ENCODE data around the gene LMX1B.
"Not testable (repeated sequence)": the region's sequence is repeated elsewhere in the genome, so short reads cannot be mapped to it uniquely, and the experiment has no call there.

Gene LMX1B

GRCh38 chr9:126722252-126722921, 108.7 kb downstream of the LMX1B start:
- TF ChIP-seq POLR2A (IDR thresholded peaks at IDR 0.05; ENCODE audit: low read depth, low read length), result no peak
- FAIRE-seq (no peak), DNase-seq (ENCODE audit: insufficient read length, low spot score) (peak; percentile 95)

DNA sequence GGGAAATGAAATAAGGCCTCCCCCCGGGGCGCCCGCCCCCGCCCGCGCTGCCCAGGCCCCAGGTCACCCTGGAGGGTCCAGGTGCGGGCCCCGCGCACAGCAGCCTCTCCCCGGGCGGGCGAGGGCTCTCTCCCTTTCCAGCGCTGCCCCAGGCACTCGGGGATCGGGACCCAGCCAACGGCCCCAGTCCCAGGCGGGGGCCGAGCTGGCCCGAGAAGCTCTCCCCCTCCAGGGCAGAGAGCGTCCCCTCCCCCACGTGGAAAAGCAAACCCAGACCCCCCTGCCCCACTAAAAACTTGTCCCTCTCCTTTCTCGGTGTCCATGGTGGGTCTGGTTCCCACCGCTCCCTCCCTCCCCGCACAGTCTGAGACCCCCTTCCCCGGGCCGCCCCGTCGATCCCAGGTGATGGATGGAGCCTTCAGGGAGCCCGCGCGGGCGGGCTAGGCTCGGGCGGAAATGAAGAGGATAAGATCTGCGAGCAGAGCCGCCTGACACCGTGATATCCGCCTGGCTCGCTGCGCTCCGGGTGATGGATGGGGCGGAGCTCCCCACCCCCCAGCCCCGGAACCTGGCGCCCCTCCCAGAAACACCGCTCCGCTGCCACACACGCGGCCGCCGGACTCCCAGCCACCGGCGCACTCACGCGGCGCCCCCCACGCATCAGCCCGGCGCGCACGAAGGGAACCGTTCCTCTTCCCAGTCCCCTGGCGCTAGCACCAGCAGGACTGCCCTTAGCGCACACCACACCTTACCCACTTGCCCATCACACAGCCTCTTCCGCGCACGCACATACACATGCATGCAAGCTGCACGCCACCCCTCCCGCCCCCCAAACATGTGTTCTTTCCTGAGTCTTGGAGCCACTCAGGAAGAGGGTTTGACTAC, 109.4 kb downstream of the LMX1B start:
- no peak for DNase-seq (ENCODE audit: insufficient read length, low spot score)
- no peak for FAIRE-seq

DNA sequence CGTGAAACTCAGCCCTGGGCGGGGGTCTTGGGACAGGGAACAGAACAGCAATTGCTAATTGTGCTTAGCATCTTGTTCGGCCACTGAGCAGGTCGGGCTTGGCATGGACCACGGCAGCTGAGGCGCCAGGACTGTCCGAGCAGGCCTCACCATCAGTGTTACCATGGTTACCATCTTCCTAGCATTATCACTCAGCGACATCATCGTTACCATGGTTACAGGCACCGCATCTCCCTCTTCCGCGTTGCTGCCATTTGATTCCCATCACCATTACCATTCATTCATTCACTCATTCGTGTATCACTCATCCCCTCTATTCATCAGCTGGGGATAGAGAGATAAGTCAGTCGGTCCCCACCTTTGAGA, 110.1 kb downstream of the LMX1B start:
- no peak for DNase-seq (ENCODE audit: insufficient read length, low spot score)
- no peak for FAIRE-seq
- TF ChIP-seq POLR2A (IDR thresholded peaks at IDR 0.05; ENCODE audit: low read depth, low read length), result no peak

More for the DNA sequence above, 109.4 kb downstream of the LMX1B start:
- TF ChIP-seq POLR2A (IDR thresholded peaks at IDR 0.05; ENCODE audit: low read depth, low read length), result peak; percentile 47

DNA sequence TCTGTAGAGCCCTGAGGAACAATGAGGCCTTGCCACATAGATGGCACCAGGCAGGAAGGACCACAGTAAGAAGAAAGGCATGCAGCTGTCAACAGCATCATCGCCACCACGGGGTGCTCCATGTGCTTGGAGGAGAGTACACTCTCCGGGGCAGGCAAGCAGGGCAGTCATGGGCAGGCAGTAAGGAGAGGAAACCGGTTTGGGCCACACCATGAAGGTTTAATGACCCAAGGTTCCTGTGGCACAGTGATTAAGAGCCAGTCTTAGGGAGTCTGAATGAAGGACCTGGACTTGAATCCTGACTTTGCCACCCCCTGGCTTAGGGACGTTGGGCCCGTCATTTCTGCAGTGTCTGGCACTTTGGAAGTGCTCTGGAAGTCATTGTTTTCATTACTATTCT, 110.5 kb downstream of the LMX1B start:
- no peak for TF ChIP-seq POLR2A (IDR thresholded peaks at IDR 0.05; ENCODE audit: low read depth, low read length)
- DNase-seq (ENCODE audit: insufficient read length, low spot score) (no peak), FAIRE-seq (no peak)

GRCh38 chr9:126725485-126725884, 111.8 kb downstream of the LMX1B start:
- DNase-seq (ENCODE audit: insufficient read length, low spot score); FAIRE-seq: not testable (repeated sequence)

DNA sequence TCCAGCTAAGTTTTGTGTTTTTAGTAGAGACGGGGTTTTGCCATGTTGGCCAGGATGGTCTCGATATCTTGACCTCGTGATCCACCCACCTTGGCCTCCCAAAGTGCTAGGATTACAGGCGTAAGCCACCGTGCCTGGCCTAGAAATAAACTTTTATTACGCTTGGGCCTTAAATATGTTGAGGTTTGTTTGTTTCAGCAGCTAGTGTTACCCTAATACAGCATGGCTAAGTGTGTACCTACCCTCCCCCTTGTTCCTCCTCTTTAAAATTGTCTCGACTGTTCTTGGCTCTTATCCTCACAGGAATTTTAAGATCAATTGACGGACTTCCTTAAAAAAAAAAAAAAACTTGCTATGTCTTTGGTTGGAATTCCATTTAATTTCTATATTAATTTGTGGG, 114.5 kb downstream of the LMX1B start:
- not testable (repeated sequence) for FAIRE-seq; DNase-seq (ENCODE audit: insufficient read length, low spot score)

GRCh38 chr9:126730592-126730991, 116.9 kb downstream of the LMX1B start:
- FAIRE-seq; DNase-seq (ENCODE audit: insufficient read length, low spot score): not testable (repeated sequence)

DNA sequence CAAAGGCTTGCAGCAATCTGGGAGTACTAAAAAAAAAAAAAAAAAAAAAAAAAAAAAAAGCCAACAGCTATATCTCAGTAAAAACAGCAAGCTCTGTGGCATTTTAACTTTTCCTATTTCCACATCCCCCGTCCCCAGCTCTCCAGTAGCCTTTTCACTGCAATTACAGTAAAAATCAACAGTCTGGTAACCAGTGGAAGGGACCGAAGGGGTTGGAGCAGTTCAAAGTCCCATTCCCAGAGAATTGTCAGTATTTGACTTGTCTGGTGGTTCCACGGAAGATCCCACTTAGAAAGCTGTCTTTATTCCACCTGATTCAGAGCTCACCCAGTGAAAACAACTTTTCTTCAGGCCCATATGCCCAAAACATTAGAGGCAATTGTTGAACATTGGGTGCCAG, 119.3 kb downstream of the LMX1B start:
- DNase-seq (ENCODE audit: insufficient read length, low spot score), result no peak
- no peak for FAIRE-seq
- TF ChIP-seq POLR2A (IDR thresholded peaks at IDR 0.05; ENCODE audit: low read depth, low read length), result no peak

- FAIRE-seq (no peak), DNase-seq (ENCODE audit: insufficient read length, low spot score) (no peak)
- no peak for TF ChIP-seq POLR2A (IDR thresholded peaks at IDR 0.05; ENCODE audit: low read depth, low read length)
Measured at GRCh38 chr9:126734877-126735276, 121.1 kb downstream of the LMX1B start.

GRCh38 chr9:126735482-126735881, 121.8 kb downstream of the LMX1B start:
- DNase-seq (ENCODE audit: insufficient read length, low spot score) (no peak), FAIRE-seq (peak; percentile 41)
- no peak for TF ChIP-seq POLR2A (IDR thresholded peaks at IDR 0.05; ENCODE audit: low read depth, low read length)

- no peak for DNase-seq (ENCODE audit: insufficient read length, low spot score)
- no peak for TF ChIP-seq POLR2A (IDR thresholded peaks at IDR 0.05; ENCODE audit: low read depth, low read length)
- FAIRE-seq, result no peak
Measured at GRCh38 chr9:126738553-126738952, 124.8 kb downstream of the LMX1B start.

DNA sequence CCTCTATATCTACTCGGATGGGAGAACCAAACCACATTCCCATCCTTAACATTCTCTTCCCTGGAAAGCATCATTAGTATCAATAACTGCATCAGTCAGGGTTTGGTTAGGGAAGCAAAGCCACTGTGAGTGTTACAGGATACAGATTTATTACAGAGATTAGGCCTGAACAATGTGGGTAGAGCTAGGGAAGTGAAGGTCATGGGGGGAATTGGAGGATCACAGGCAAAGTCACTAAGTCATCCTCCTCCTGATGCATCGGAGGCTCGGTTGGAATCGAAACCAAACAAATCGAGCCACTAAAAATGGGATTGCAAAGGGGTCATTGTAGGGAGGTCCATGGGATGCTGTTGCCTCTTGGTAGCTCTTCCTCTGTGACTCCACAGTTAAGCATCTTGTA, 129.3 kb downstream of the LMX1B start:
- FAIRE-seq (no peak), DNase-seq (ENCODE audit: insufficient read length, low spot score) (no peak)
- no peak for TF ChIP-seq POLR2A (IDR thresholded peaks at IDR 0.05; ENCODE audit: low read depth, low read length)

DNA sequence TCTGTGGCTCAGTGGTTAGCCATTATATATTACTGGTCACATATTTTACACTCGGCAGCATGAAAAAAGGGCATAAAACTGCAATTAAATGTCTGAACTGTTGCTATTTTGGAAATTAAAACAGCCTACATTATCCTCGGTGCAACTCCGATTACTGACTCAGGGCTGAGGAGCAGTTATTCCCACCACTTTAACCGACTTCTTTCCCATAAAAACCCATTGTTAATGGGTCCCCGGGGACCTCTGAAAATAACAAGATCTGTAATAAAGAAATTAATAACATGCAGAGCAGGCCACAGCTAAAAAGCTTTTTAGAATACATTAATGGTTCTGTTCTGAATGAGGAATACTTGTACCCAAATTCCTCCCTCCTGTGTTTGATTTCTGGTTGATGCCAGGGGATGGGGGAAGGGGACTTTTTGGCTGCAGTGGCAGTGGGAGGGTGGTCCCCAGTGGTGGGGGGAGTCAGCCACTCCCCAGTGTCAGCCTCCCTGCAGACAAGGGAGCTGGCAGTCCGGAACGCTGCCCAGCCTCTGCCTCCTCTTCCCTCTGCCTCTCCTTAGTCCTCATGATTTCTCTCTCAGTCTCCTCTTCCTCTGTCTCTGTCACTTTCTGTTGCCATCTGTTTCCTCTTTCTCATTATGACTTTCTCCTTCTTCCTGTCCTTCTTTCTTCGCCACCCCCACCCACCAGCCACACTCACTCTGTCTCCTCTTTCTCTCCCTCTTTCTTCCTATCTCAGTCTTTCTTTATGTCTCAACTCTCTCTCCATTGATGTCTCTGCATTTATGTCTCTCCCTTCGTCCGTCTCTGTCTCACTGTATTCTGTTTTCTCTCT, 132.1 kb downstream of the LMX1B start:
- DNase-seq (ENCODE audit: insufficient read length, low spot score), result no peak

More for the DNA sequence above, 132.1 kb downstream of the LMX1B start:
- TF ChIP-seq POLR2A (IDR thresholded peaks at IDR 0.05; ENCODE audit: low read depth, low read length), result no peak
- FAIRE-seq, result no peak

Measured in H54 (cell line).